ENCODE measurements around the gene TMEM209.
"Not testable (repeated sequence)": the region's sequence is repeated elsewhere in the genome, so short reads cannot be mapped to it uniquely, and the experiment has no call there.

Gene TMEM209

DNA sequence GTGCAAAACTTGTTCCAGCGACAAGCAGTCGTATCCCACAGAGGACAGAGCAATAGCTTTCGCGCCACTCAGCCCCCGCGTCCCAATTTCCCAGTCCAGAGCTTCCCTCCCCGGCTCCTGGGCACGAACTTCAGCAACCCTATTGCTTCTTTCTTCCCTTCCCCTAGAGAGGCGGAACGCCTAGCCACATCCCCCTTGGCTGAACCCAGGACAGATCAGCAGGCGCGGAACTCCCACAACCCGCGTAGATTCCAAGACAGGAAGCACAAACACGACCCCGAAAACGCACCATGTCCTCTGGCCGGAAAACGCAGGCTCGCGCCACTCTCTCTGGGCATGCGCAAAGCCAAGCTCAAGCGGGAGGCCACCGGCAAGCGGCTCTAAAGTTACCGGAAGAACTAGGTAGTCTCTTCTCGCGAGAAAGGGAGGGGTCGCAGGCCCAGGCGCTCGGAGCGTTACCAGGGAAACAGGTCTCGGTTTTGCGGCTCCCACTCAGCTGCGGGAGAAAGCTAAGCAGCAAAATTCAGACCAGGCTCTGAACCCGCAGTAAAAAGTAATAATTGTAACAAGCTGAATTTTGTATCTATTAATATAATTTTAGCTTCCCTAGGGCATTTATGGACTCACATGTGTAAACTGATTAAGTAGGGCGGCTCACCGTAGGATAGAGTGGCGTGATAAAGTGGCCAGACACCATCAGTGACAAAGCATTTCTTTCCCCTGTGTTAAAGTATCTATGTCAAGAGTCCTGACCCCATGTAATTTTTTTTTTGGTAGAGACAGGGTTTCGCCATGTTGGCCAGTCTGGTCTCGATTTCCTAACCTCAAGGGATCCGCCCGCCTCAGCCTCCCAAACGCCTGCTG, at the start of gene TMEM209:
Gene TMEM209, minus strand, starts transcription at position 323 of the 864 bp plus-strand sequence. Its CDS starts 31 bp downstream, at position 292.
- peak; percentile 98 for DNase-seq (ENCODE audit: low spot score)

DNA sequence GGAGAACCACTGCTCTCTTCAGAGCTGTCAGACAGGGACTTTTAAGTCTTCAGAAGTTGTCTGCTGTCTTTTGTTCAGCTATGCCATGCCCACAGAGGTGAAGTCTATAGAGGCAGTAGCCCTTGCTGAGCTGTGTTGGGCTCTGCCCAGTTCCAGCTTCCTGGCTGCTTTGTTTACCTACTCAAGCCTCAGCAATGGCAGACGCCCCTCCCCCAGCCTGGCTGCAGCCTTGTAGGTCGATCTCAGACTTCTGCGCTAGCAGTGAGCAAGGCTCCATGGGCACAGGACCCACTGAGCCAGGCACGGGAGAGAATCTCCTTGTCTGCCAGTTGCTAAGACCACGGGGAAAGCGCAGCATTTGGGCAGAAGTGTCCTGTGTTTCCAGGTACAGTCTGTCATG, 49.3 kb upstream of the TMEM209 start:
- no peak for DNase-seq (ENCODE audit: low spot score)

DNA sequence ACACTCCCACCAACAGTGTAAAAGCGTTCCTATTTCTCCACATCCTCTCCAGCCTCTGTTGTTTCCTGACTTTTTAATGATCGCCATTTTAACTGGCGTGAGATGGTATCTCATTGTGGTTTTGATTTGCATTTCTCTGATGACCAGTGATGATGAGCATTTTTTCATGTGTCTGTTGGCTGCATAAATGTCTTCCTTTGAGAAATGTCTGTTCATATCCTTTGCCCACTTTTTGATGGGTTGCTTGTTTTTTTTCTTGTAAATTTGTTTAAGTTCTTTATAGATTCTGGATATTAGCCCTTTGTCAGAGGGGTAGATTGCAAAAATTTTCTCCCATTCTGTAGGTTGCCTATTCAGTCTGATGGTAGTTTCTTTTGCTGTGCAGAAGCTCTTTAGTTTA, 44.4 kb upstream of the TMEM209 start:
- DNase-seq (ENCODE audit: low spot score), result not testable (repeated sequence)

DNA sequence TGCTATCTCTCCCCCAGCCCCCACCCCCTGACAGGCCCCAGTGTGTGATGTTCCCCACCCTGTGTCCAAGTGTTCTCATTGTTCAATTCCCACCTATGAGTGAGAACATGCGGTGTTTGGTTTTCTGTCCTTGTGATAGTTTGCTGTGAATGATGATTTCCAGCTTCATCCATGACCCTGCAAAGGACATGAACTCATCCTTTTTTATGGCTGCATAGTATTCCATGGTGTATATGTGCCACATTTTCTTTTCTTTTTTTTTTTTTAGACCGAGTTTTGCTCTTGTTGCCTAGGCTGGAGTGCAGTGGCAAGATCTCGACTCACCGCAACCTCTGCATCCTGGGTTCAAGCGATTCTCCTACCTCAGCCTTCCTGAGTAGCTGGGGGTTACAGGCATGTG, 43.6 kb upstream of the TMEM209 start:
- DNase-seq (ENCODE audit: low spot score), result not testable (repeated sequence)

DNA sequence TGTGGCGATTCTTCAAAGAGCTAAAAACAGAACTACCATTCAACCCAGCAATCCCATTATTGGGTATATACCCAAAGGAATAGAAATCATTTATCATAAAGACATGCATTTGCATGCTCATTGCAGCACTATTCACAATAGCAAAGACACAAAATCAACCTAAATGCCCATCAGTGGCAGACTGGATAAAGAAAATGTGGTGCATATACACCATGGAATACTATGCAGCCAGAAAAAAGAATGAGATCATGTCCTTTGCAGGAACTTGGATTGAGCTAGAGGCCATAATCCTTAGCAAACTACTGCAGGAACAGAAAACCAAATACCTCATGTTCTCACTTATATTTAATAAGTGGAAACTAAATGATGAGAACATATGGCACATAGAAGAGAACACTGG, 41.3 kb upstream of the TMEM209 start:
- not testable (repeated sequence) for DNase-seq (ENCODE audit: low spot score)

DNA sequence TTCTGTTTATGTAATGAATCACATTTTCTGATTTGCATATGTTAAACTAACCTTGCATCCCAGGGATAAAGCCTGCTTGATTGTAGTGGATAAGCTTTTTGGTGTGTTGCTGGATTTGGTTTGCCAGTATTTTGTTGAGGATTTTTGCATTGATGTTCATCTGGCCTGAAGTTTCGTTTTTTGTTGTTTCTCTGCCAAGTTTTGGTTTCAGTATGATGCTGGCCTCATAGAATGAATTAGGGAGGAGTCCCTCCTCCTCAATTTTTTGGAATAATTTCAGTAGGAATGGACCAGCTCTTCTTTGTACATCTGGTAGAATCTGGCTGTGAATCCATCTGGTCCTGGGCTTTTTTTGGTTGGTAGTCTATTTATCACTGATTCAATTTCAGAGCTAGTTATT, 38.3 kb upstream of the TMEM209 start:
- DNase-seq (ENCODE audit: low spot score), result not testable (repeated sequence)

DNA sequence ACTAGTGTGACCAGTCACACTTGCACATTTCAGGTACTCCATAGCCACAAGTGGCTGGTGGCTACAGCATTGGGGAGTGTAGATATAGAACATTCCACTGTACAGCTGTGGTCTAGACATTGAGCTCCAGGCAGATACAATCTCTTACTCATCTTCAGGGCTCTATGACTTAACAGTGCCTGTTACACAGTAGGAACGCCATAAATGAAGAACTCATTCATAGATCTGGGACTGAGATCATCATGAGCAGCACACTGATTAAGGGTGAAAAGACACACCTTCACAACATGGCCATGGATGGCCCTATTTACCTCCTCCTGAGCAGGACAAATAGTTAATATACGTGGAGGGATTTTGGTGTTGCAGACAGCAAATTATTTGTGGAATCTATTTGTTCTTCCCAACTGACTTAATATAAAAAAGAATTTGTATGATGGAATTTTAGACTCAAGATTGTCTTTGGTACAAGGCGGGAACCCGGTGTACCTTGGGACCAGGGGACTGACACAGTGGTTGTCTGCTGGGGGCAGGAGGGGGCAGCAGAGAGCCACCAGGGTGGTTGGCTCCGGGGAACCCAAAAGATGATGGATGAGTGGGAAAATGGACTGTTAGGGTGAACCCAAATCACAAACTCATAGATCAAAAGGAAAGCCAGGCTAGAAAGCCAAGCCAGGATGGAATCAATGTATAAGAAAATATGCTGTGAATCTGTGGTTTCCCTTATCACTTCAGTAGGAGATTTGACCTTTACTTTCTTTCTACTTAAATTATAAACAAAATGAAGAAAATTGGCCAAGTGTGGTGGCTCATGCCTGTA, 37.2 kb upstream of the TMEM209 start:
- DNase-seq (ENCODE audit: low spot score), result peak; percentile 73

DNA sequence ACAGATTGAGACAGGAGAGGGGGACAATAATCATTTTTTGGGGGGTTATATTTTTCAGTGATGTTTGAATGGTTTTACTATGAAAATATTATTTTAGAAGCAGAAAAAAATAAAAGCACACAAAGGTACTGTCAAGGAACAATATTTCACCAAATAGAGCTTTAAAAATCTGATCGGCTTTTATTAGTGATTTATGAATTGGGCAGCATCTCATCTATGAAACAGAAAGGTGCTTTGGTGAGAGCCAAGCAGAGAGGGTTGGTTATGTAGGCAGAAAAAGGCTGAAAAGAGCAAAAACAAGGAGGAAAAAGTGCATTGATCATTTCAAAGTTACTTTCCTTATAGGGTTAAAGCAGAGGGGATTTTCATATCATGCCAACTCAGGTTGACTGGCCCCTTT, 35.0 kb upstream of the TMEM209 start:
- no peak for DNase-seq (ENCODE audit: low spot score)

DNA sequence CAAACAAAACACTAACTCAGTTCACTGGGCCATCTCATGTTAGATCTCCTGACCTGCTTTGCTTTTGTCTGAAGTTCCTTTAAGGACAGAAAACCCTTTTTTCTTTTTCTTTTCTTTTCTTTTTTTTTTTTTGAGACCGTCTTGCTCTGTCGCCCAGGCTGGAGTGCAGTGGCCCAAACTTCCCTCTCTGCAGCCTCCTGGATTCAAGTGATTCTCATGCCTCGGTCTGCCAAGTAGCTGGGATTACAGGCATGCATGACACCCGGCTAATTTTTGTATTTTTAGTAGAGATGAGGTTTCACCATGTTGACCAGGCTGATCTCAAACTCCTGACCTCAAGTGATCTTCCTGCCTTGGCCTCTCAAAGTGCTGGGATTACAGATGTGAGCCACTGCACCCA, 31.2 kb upstream of the TMEM209 start:
- DNase-seq (ENCODE audit: low spot score), result not testable (repeated sequence)

DNA sequence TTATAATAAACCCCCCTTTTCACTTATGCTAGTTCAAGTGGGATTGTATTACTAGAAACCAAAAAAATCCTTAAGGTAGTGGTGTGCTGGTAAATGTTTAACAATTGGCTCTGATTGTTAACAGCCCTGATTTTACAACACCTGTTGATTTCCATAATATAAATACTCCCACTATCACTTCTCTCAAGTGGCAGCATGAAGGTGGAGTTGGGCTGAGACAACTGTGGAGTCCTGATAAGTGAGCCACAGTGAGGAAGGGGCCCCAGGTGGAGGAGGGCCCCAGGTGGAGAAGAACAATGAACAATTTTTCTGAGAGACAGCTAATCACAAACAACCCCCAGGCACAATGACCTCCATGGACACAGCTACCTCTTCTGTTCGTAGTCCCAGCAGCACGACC, 28.9 kb upstream of the TMEM209 start:
- DNase-seq (ENCODE audit: low spot score), result no peak

DNA sequence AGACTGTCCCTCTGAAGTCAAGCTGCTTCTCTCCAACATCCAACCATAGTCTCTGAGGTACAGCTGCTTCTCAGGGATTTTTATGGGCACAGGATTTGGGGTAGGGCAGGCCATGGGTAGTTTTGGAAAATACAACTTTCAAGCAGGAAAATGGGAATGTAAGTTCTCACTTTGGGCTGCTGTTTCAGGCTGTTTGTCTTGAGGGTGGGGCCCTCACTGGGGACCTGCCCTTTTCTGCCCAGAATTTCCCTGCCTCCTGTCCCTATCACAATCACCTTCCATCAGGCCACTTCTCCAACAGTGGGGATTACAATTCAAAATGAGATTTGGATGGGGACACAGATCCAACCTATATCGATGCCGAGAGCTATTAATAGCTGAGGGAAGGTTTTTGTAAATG, 27.0 kb upstream of the TMEM209 start:
- DNase-seq (ENCODE audit: low spot score), result no peak

DNA sequence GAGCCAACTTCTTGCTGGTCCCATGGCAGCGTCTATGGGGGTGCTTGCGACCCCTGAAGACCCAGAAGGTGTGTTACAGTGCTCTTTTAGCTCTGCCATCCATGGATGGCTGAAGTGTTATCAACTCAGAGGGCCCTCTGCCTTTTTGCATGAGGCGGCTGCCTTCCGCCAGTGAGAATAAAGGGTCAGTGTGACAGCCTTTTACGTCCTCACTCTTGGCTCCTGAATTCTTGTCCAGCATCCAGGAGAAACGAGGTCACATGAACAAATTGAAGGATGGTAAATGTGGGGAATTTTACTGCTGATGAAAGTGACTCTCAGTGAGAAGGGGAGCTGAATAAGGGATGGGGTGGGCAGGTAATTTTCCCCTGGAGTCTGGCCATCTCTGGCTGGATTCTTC, 26.6 kb upstream of the TMEM209 start:
- DNase-seq (ENCODE audit: low spot score), result no peak

DNA sequence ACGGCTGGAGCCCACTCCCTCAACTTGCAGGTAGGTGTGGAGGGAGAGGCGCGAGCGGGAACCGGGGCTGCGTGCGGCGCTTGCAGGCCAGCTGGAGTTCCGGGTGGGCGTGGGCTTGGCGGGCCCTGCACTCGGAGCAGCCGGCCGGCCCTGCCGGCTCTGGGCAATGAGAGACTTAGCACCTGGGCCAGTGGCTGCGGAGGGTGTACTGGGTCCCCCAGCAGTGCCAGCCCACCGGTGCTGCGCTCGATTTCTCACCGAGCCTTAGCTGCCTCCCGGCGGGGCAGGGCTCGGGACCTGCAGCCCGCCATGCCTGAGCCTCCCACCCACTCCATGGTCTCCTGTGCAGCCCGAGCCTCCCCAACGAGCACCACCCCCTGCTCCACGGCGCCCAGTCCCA, 24.8 kb upstream of the TMEM209 start:
- DNase-seq (ENCODE audit: low spot score), result not testable (repeated sequence)

DNA sequence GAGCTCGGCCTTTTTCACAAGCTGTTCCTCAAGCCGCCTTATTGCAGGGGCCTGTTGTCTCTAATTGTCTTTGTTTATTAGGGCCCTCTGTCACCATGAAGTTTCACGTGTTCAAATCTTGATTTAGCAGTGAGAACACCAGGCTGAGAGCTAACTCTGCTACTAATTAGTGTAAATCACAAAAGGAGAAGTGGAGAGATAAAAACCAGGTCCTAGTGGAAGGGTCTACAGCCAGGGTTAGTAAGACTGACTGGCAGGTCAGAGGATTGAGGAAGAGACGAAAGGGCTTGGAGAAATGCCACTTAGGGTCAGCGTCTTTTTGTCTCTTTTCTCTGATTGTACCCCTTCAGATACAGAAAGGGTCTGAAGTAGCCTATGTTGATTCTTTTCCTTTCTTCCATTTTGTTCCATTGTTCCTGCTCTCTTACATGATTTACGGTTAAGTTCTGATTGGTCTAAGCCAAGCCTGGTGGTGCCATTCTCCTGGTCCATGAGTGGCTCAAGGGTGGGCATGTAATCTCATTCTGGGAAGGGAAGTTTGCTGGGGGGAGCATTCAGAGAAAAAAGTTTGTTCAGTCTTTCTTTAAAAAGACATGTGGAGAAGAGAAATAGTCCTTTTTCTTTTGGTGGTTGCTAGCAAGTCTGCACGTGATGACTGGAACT, 23.8 kb upstream of the TMEM209 start:
- DNase-seq (ENCODE audit: low spot score), result no peak

DNA sequence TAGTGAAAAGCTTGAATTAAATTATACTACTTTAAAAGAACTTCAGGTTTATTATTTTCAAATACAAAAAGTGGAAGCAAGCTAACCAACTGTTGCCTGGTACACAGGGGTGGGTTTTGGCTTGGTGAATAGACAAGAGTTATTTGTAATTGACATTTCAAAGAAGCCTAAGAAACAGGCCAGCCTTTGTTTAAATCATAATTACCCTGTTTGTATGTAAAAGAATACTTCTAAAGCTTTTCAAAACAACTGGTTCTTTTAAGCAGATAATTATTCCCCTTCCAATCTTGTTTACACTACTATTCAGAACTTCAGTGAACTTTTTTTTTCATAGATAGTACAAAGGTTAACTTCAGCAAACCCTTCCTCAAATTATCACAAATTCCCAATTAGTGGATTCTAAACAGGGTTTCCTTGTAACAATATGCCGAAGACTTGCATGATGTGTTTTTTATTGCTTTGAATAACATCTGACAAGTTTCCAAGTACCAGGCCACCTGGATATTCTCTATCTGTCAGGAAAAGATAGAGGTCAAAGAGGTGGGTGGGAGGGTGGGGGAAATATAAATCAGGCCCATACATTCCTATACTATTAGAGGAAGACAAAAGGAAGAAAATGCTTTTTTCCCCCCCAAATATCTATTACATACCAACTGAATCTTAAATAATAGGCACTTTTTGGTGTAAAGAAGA, 22.8 kb upstream of the TMEM209 start:
- no peak for DNase-seq (ENCODE audit: low spot score)

DNA sequence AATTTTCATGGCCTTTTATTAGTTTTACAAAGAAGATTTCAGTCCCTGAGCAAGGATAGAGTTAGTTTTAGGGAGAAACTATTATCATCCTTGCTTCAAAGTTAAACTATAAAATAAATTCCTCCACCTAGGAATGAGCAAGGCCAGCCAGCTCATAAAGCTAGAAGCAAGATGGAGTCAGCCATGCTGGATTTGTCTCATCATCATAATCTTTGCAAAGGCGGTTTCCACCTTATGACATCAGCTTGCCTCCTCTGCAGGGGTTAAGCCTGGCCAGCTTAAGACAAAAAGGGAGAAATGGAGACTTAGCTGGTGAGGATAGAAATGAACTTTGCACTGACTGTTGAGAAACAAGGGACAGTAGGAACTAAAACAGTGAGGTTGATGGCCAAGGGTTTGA, 21.1 kb upstream of the TMEM209 start:
- no peak for DNase-seq (ENCODE audit: low spot score)

DNA sequence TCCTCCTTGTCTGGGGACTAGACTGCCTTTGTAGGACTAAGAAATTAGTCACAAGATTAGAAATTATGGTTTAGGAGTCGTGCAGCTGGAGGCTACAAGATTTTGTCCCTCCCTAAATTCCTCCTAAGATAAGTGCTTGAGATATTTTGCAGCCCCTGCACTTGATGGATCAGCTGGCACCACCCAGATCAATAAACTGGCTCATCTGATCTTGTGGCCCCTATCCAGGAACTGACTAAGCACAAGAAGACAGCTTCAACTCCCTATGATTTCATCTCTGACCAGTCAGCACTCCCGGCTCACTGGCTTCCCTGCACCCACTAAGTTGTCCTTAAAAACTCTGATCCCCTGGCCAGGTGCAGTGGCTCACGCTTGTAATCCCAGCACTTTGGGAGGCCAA, 19.7 kb upstream of the TMEM209 start:
- DNase-seq (ENCODE audit: low spot score), result not testable (repeated sequence)

DNA sequence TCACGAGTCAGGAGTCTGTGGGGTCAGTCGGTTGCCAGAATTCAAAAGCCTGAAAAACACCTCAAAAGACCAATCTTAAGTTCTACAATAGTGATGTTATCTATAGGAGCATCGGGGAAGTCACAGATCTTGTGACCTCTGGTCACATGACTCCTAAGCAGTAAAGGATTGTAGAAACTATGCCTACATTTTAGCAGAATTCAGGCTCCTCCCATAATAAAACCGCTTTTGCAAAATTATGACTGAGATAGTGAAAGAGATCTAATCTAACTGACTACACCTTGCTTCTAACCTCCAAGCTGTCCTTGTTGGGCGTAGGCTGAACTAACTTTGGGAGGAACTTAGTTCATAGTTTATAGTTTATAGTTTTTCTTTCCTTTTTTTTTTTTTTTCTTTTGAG, 19.0 kb upstream of the TMEM209 start:
- DNase-seq (ENCODE audit: low spot score), result no peak

DNA sequence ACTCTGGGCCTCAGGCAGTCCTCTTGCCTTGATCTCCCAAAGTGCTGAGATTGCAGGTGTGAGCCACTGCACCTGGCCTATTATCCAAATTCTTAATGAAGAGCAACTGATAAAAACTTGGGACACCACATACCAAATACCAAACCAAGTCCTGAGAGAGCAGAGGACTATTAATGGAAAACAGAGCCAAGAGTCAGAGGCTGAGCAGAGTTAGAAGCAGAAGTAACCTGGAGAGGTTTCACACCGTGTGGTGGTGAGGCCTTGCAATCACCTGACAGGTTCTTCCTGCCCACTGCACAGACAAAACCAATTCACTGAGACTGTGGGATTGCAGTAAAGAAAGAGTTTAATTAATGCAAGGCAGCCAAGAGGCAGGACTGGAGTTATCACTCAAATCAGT, 18.4 kb upstream of the TMEM209 start:
- DNase-seq (ENCODE audit: low spot score), result no peak

DNA sequence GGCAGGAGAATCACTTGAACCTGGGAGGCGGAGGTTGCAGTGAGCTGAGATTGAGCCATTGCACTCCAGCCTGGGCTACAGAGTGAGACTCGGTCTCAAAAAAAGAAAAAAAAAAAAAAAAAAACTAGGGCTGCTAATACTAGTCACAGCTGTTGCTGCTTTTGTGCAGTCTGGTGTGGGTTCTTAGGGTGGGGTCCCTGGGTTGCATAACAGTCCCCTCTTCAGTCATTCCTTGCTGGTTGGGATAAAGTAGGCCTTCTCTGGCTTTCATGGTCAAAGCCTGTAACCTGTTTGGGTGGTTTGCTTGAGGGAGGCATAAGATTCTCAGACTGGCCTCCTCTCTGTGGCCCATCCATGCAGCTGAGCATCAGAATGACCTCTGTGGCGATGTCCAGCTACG, 16.5 kb upstream of the TMEM209 start:
- no peak for DNase-seq (ENCODE audit: low spot score)

DNA sequence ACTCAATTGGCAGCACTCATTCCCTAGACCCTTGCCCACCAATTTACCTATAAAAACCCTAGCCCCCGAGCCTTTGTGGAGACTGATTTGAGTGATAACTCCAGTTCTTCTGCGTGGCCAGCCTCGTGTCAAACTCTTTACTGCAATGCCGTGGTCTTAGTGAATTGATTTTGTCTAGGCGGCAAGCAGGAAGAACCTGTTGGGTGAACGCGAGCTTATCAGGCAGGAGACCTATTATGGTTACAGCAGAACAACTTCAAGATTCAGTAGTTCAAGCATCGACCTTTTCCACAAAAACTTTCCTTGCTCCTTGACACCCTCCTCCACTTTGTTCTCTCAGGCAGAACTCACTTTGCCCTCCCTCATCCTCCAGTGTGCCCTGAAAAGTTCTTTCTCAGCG, 14.7 kb upstream of the TMEM209 start:
- no peak for DNase-seq (ENCODE audit: low spot score)
